Cardiac fibroblast (primary cell): Measurements from ENCODE around the gene PSME4.
A peak's percentile ranks its signal among the peaks of the same experiment; 100 is the strongest.

Experiments used
- DNase-seq, 2 donors: peaks; one replicate each; pipeline versions ENCODE4 v3.0.0 to v3.0.0-alpha.2; 2010; ENCODE audit warnings: low read depth in 2 of 2
- H3K4me3 ChIP-seq, 2 donors: replicated peaks in 1 of 2; 1 replicate in 1 of 2; 2 replicates in 1 of 2; pipeline ENCODE4 v1.5.1; 2011; ENCODE audit warnings: low read depth in 2 of 2, low read length in 2 of 2, mild to moderate bottlenecking in 2 of 2, moderate library complexity in 1 of 2
- CTCF ChIP-seq: IDR thresholded peaks from one replicate; pipeline ENCODE4 v1.5.1; 2011; ENCODE audit warnings: low read depth, mild to moderate bottlenecking, low read length, inconsistent platforms

The PSME4 gene

GRCh38 chr2:53907582-53907981, 63.2 kb downstream of the PSME4 start:
- no peak for DNase-seq
- TF ChIP-seq CTCF: no peak
- H3K4me3 ChIP-seq: no peak overlapping the region

- DNase-seq: no peak
- TF ChIP-seq CTCF: no peak
- no peak overlapping the region for H3K4me3 ChIP-seq
Observed at GRCh38 chr2:53905396-53905795, 65.4 kb downstream of the PSME4 start.

GRCh38 chr2:53903011-53903410, 67.8 kb downstream of the PSME4 start:
- no peak overlapping the region for H3K4me3 ChIP-seq
- no peak for TF ChIP-seq CTCF
- no peak for DNase-seq

GRCh38 chr2:53901192-53901591, 69.6 kb downstream of the PSME4 start:
- TF ChIP-seq CTCF: no peak
- no peak for DNase-seq

GRCh38 chr2:53896864-53897263, 73.9 kb downstream of the PSME4 start:
- TF ChIP-seq CTCF: no peak
- H3K4me3 ChIP-seq: no peak overlapping the region
- DNase-seq: peak; percentile 36 to 73

More at GRCh38 chr2:53901192-53901591, 69.6 kb downstream of the PSME4 start:
- no peak overlapping the region for H3K4me3 ChIP-seq

GRCh38 chr2:53886406-53887280, 84.2 kb downstream of the PSME4 start:
- no peak for DNase-seq
- no peak overlapping the region for H3K4me3 ChIP-seq
- no peak for TF ChIP-seq CTCF
